KMS-11 (cell line): Measurements from ENCODE around the gene SGSM1.

Experiments used
- H2AFZ ChIP-seq: fragments of 200-600 bp; sonication (generic); 2 replicates; pipeline ENCODE4 v1.6.1; 2016; ENCODE audit warnings: antibody characterized with exemption, mixed run types, low read depth
- H3K27ac ChIP-seq: fragments of 200-600 bp; sonication (generic); 2 replicates; pipeline ENCODE4 v1.6.1; 2016; ENCODE audit warnings: mild to moderate bottlenecking, mixed run types
- H3K27me3 ChIP-seq: fragments of 200-600 bp; sonication (generic); 2 replicates; pipeline ENCODE4 v1.6.1; 2017; ENCODE audit warnings: mild to moderate bottlenecking, low read depth, mixed run types, moderate library complexity; ENCODE audit not compliant: insufficient read depth
- H3K36me3 ChIP-seq: fragments of 200-600 bp; sonication (generic); 2 replicates; pipeline ENCODE4 v1.6.1; 2017; ENCODE audit warnings: mild to moderate bottlenecking, mixed run types; ENCODE audit not compliant: insufficient read depth
- H3K4me1 ChIP-seq: fragments of 200-600 bp; sonication (generic); 2 replicates; pipeline ENCODE4 v1.6.1; 2016; ENCODE audit warnings: mild to moderate bottlenecking, low read depth, mixed run types; ENCODE audit not compliant: poor library complexity, severe bottlenecking
- H3K4me2 ChIP-seq: fragments of 200-600 bp; sonication (generic); 2 replicates; pipeline ENCODE4 v1.7.0; 2016; ENCODE audit warnings: mild to moderate bottlenecking, mixed run types
- H3K4me3 ChIP-seq: fragments of 200-600 bp; sonication (generic); IDR thresholded peaks from 2 replicates; pipeline ENCODE4 v1.6.1; 2017; ENCODE audit warnings: low read depth, low read length, mixed read lengths; ENCODE audit not compliant: insufficient read depth
- H3K79me2 ChIP-seq: fragments of 200-600 bp; sonication (generic); 2 replicates; pipeline ENCODE4 v1.6.1; 2016; ENCODE audit warnings: low read depth, mixed run types; ENCODE audit not compliant: insufficient read depth
- H3K9ac ChIP-seq: fragments of 200-600 bp; sonication (generic); 2 replicates; pipeline ENCODE4 v1.6.1; 2016; ENCODE audit warnings: mild to moderate bottlenecking, mixed run types
- H4K20me1 ChIP-seq: fragments of 200-600 bp; sonication (generic); 2 replicates; pipeline ENCODE4 v1.6.1; 2016; ENCODE audit warnings: mild to moderate bottlenecking, mixed run types; ENCODE audit not compliant: insufficient read depth
- TF ChIP-seq, protein P1 (sequence below): fragments of 200-600 bp; sonication (generic); conservative IDR thresholded peaks from 2 replicates; pipeline ENCODE4 v1.6.1; 2017; ENCODE audit warnings: low read depth, mild to moderate bottlenecking, antibody characterized with exemption, low read length, moderate library complexity, mixed read lengths

SGSM1 gene

DNA sequence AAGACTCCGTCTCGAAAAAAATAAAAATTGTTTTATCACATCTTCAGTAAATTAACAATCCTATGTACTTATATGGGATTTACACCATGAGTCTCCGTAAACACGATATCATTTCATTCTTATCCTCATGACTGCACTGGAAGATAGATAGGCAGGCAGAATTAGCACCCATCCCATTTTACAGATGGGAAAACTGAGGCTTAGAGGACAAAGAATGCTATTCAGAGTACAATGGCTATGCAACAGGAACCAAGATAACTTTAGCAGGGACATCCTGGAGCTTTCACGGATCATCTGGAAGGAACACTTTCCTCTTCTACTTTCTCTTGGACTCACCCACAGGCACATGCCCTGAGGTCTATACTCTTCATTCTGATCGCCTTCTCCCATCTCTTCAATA lies 14.6 kb upstream of the SGSM1 start:
- no peak overlapping the region for H3K4me3 ChIP-seq
- no peaks in the 10 kb centered on the region for H4K20me1 ChIP-seq
- H2AFZ ChIP-seq, result no peak overlapping the region
- no peak overlapping the region for H3K4me2 ChIP-seq
- H3K36me3 ChIP-seq, result no peaks in the 10 kb centered on the region
- no peaks in the 10 kb centered on the region for H3K4me1 ChIP-seq
- no peak overlapping the region for H3K27ac ChIP-seq
- no peak overlapping the region for H3K9ac ChIP-seq
- no peaks in the 10 kb centered on the region for H3K79me2 ChIP-seq
- TF ChIP-seq, protein P1, sequence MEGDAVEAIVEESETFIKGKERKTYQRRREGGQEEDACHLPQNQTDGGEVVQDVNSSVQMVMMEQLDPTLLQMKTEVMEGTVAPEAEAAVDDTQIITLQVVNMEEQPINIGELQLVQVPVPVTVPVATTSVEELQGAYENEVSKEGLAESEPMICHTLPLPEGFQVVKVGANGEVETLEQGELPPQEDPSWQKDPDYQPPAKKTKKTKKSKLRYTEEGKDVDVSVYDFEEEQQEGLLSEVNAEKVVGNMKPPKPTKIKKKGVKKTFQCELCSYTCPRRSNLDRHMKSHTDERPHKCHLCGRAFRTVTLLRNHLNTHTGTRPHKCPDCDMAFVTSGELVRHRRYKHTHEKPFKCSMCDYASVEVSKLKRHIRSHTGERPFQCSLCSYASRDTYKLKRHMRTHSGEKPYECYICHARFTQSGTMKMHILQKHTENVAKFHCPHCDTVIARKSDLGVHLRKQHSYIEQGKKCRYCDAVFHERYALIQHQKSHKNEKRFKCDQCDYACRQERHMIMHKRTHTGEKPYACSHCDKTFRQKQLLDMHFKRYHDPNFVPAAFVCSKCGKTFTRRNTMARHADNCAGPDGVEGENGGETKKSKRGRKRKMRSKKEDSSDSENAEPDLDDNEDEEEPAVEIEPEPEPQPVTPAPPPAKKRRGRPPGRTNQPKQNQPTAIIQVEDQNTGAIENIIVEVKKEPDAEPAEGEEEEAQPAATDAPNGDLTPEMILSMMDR, result no peak
- H3K27me3 ChIP-seq, result no peaks in the 10 kb centered on the region

DNA sequence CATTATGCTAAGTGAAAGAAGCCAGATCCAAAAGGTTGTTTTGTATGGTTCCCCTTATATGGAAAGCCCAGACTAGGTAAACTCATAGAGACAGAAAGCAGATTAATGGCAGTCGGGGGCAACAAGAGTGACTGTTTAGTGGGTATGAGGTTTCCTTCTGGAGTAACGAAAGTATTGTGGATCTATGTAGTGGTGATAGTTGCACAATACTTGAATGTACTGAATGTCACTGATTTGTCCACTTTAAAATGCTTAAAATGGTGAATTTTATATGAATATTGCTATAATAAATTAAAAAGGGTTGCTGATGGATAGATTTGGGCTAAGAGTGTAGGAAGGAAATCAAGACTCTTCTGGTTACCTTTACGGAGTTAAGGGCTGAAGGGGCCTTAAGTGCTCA lies 10.0 kb upstream of the SGSM1 start:
- no peak overlapping the region for H3K9ac ChIP-seq
- H3K36me3 ChIP-seq, result no peaks in the 10 kb centered on the region
- H3K27me3 ChIP-seq, result no peaks in the 10 kb centered on the region

DNA sequence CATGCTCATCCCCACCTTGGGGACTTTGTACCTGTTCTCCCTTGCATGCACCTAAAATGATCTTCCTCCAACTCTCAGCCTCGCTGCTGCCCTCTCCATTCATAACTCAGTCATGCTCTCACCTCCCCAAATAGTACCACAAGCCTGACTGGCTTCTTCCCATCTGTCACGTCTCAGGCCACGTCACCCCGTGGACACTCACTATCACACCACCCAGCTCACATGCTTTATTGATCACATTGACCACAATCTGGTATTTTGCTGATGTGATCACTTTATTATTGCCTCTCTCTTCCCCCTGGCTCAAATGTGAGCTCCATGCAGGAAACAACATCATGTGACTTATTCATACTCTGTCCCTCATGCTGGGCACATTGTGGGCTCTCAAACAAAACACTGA lies 9.2 kb upstream of the SGSM1 start:
- H2AFZ ChIP-seq, result no peak overlapping the region
- H3K4me1 ChIP-seq, result peaks cover 8% of the 10 kb centered on the region
- H3K4me3 ChIP-seq, result no peak overlapping the region
- no peaks in the 10 kb centered on the region for H4K20me1 ChIP-seq
- no peak overlapping the region for H3K4me2 ChIP-seq
- H3K27me3 ChIP-seq, result no peaks in the 10 kb centered on the region
- H3K27ac ChIP-seq, result no peak overlapping the region
- H3K79me2 ChIP-seq, result no peaks in the 10 kb centered on the region
- no peaks in the 10 kb centered on the region for H3K36me3 ChIP-seq
- TF ChIP-seq, protein P1, result no peak
- H3K9ac ChIP-seq, result no peak overlapping the region

More for the DNA sequence above, 10.0 kb upstream of the SGSM1 start:
- H2AFZ ChIP-seq, result no peak overlapping the region
- peaks cover under 1% of the 10 kb centered on the region for H3K4me1 ChIP-seq
- H3K4me2 ChIP-seq, result no peak overlapping the region
- H4K20me1 ChIP-seq, result no peaks in the 10 kb centered on the region
- no peak overlapping the region for H3K4me3 ChIP-seq
- H3K79me2 ChIP-seq, result no peaks in the 10 kb centered on the region
- TF ChIP-seq, protein P1, result no peak
- H3K27ac ChIP-seq, result no peak overlapping the region

DNA sequence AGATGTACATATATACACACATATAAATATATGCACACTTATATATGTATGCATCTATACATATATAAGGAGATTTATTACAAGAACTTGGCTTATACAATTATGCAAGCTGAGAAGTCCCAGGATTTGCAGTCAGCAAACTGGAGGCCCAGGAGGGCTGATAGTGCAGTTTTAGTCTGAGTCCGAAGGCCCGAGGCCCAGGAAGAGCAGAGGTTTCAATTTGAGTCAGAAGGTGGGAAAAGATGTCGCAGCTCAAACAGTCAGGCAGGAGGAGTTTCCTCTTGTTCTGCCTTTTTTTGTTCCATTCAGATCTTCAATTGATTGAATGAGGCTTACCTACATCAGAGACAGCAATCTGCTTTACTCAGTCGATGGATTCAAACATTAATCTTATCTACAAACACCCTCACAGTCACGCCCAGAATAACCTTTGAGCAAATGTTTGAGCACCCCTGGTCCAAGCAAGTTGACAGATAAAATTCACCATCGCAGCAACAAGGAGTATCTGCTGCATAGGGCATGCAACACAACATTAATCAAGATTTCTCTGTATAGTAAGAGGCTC lies 4.0 kb upstream of the SGSM1 start:
- Histone ChIP-seq H3K36me3 (no peaks in the 10 kb centered on the region), H3K4me2 (peak overlapping the region; percentile 58), H3K9ac (no peak overlapping the region), H3K27me3 (no peaks in the 10 kb centered on the region), H3K4me1 (peaks cover 20% of the 10 kb centered on the region), H2AFZ (no peak overlapping the region), H4K20me1 (no peaks in the 10 kb centered on the region), H3K27ac (peak overlapping the region; percentile 38; the same call in 1 of the 2 replicates), H3K4me3 (no peak overlapping the region), H3K79me2 (no peaks in the 10 kb centered on the region)
- TF ChIP-seq, protein P1, result no peak
